IPS DF 4.7 (cell line): ENCODE data around the gene TSR1.
"Not testable (repeated sequence)": the region's sequence is repeated elsewhere in the genome, so short reads cannot be mapped to it uniquely, and the experiment has no call there.

Source experiments
- DNase-seq: peaks from one replicate; pipeline ENCODE4 v3.0.0-alpha.2; 2013; ENCODE audit warnings: low spot score; ENCODE audit errors: extremely low read depth

The TSR1 gene

DNA sequence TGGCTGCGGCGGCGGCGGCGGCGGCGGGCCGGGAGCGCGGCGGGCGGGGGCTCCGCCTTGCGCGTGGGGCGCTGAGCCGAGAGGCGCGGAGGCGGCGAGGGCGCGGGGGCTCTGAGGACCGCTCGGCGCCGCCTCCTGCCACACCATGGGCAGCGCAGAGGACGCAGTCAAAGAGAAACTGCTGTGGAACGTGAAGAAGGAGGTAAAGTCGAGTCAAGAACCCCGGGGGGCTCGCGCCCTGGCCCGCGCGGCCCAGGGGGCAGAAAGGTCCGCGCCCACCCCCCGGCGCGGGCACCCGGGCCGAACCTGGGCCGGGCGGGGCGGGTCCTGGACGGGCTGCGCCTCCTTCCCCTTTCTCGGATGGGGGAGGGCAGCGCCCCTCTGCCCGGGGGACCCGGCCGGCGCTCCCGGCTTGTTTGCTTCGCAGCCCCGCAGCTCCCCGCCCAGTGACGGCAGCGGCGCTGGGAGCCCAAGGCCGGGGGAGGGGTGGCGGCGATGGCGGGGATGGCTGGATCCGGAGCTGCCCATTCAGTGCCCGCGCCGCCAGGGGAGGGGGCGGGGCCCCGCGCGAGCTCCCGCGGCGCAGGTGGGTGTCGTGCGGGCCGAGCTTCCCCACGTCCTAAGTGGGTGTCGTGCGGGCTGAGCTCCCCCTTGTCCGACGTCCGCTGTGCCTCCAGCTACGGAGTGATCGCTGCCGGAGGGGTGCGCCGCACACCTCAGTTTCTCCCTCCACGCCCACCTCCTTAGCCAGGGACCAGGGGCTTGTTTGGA, 1.5 kb upstream of the TSR1 start:
- DNase-seq: no peak

DNA sequence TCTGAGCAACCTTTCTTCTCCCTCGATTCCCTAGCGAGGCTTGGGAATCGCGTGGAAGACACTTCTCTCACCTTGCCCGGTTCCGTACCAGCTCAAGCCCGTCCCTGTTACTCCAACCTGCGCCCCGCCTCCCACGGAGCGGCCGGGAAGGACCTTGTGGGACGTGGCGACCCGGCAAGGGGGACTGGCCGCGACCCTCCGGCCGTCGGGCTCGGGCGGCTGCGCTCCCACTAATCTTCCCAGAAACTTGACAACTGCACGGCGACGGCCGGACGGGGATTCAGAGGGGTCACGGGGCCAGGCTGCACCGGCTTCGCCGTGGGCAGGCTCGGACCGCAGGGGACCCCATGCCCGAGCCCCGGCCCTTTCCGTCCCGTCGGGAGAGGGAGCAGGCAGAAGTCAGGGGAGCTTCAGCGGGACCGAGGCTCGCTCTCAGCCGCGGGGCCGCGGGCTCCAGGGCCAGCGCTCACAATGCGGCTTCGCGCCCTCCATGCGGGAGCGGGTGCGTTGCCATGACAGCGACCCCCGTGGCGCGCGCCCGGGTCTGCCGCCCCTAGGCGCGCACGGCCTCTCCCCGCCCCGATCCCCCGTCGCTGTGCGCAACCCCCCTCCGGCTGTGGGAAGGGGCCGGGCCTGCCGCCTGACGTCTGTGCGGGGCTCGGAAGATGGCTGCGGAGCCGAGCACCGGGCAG, 741 bp upstream of the TSR1 start, which contains the start of gene SGSM2:
SGSM2 (plus strand) TSS at position 650 of the 692 bp plus-strand sequence. CDS start 188 bp downstream, outside the sequence.
- DNase-seq: no peak

DNA sequence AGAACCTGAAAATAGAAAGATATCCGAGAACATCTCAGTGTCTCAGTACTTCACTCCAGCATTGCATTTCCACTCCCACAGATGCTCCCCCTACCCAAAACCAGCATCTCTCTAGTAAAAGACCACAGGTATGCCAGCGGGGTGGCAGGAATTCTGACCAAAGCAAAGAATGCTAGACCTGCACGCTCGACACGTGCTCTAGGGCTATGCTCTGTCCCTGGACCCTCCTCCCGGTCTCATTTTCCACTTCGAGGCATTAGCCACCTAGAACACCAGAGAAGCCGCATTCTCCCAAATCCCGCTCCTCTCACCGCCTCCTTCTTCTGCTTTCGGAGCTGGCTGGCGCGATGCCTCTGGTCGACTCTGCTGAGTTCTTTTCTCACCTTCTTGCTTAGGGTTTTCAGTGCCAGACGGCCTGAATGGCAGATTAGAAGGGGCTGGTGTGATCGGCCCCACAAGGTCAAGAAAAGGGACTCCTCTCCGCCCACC, 487 bp downstream of the TSR1 start:
- DNase-seq: no peak

DNA sequence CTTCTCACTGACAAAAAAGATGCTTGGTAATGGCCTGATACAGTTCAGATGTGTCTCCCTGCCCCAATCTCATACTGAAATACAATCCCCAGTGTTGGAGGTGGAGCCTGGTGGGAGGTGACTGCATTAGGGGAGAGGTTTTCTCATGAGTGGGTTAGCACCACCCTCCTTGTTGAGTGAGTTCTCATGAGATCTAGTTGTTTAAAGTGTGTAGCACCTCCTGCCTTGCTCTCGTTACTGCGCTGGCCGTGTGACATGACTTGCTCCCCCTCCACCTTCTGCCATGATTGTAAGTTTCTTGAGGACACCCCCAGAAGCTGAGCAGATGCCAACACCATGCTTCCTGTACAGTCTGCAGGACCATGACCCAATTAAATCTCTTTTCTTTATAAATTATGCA, 5.0 kb downstream of the TSR1 start:
- DNase-seq: no peak

DNA sequence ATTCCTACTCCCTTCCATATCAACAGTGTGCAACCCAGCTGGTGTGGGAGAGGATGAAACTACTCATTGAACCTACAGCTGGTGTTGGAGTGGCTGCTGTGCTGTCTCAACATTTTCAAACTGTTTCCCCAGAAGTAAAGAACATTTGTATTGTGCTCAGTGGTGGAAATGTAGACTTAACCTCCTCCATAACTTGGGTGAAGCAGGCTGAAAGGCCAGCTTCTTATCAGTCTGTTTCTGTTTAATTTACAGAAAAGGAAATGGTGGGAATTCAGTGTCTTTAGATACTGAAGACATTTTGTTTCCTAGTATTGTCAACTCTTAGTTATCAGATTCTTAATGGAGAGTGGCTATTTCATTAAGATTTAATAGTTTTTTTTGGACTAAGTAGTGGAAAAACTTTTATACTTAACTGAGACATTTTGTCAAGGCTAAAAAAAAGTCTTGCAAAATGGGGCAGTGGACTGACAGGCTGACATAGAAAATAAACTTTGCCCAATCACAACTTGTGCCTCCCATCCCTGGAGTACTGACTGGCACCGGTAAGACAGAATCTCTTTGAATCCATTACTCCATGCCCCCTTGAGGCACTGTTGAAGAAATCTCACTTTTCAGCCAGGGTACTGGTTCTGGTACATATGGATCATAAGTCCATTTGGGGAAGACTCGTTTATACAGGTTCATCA, 12.5 kb downstream of the TSR1 start:
- DNase-seq: no peak

DNA sequence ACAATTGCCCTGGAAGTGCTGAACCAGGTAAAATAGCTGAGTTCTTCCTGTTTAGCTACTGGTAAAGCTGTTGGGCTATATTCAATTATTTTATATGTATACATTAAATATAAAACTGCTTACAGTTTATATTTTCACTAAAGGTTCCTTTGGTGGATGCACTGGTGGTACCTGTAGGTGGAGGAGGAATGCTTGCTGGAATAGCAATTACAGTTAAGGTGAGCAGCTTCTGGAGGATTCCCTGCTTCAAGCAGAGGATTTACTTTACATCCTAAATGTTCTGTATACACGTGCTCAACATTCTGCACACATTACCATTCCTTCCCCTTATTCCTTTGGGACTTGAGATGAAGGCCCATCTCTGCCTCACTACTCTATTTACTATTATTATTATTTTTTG, 14.9 kb downstream of the TSR1 start:
- no peak for DNase-seq

DNA sequence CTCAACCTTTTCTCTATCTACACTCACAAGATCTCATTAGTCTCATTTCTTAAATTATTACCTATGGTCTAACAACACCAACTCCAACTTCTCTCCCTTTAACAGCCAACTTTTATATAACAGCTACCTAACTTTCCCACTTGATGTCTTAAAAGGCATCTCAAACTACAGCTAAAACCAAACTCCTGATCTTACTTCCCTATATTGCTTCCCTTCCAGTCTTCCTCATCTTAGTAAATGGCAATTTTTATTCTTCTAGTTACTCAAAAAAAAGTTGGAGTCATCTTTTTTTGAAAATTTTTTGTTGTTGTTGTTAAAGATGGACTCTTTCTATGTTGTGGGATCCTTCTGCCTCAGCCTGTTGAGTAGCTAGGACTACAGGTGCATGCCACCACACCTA, 17.2 kb downstream of the TSR1 start:
- DNase-seq: no peak

DNA sequence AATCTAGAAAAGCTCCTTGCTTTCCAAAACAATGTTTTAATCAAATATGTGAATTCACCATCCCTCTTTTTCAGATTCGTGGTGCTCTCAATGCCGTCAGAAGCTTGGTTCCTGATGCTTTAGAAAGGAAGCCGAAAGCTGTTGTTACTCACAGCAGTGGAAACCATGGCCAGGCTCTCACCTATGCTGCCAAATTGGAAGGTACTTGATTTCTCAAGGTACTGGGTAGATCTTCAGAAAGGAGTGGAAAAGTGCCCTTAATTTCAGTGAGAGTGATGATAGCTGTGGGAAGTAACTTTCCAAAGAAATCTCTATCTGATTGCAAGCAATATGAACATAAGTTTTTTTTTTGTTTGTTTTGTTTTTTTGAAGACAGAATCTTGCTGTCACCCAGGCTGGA, 18.5 kb downstream of the TSR1 start:
- DNase-seq: no peak

DNA sequence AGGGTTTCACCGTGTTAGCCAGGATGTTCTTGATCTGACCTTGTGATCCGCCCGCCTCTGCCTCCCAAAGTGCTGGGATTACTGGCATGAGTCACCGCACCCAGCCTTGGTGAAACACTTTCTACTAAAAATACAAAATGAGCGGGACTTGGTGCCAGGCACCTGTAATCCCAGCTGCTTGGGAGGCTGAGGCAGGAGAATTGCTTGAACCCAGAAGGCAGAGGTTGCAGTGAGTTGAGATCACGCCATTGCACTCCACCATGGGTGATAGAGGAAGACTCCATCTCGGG, 19.4 kb downstream of the TSR1 start:
- not testable (repeated sequence) for DNase-seq

DNA sequence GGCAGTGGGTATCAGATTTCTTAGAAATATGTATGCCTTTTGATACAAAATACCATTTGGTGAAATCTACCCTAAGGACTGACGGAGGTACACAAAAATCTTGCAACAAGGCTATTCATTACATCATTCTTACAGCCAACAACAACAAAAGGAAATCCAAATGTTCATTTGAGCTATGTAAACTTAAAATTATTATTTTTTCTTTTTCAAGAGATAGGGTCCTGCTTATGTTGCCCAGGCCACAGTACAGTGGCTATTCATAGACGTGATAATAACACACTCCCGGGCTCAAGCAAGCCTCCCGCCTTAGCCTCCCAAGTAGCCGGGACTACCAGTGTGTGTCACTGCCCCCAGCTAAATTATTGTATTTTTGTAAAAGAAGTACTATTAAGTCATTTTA, 23.5 kb downstream of the TSR1 start:
- no peak for DNase-seq

DNA sequence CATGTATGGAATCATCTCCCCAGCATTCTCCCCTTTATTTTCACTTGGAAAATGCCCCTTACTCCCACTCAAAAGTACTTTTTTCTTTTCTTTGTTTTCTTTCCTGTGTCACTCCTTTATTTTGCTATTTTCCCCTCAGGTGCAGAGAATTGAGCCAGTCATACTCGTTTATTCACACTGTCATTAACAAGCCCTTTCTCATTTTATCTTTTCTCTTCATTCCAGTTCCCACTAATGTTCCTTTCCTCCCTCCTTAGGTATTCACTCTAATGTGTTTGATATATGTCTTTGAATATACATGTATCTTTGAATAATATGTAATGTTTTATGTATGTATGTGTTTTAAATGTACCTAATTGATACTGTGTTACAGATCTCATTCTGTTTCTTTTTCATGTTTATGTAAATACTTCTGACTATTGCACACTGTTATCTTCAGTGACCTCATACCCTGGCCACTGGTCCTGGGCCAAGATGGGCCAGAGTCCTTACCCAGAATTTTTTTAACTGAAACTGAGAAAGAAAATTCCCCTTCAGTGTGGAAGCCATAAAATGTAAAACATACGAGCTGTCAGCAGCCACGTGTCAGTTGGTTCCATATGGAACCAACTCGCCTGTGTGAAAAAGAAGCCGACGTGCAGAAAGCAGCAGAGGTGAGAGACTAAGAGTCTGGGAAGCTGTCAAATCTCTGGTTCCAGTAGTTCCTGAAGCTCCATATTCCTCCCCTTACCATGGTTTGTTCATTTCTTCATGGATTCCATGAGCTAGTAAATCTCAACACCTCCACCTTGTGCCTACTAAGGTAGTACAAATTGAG, 26.7 kb downstream of the TSR1 start:
- DNase-seq: no peak

DNA sequence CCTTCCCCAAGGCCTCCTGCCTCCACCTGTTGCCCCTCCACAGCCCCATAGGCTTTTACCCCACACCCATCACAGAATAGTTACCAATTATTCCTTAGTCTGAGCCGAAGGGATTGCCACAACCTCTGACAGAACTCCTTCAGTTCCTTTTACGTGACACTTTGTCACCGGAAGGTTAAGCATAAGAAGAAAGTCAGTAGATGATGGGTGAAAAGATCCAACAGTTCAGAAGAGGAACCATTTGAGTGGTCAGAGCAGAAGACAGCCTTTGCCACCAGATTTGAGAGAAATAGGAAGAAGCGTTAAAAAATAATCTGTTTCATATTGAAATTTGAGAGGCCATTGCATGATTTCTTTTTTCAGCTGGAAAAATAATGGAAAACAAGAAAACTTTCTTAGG, 31.3 kb downstream of the TSR1 start:
- DNase-seq: no peak

DNA sequence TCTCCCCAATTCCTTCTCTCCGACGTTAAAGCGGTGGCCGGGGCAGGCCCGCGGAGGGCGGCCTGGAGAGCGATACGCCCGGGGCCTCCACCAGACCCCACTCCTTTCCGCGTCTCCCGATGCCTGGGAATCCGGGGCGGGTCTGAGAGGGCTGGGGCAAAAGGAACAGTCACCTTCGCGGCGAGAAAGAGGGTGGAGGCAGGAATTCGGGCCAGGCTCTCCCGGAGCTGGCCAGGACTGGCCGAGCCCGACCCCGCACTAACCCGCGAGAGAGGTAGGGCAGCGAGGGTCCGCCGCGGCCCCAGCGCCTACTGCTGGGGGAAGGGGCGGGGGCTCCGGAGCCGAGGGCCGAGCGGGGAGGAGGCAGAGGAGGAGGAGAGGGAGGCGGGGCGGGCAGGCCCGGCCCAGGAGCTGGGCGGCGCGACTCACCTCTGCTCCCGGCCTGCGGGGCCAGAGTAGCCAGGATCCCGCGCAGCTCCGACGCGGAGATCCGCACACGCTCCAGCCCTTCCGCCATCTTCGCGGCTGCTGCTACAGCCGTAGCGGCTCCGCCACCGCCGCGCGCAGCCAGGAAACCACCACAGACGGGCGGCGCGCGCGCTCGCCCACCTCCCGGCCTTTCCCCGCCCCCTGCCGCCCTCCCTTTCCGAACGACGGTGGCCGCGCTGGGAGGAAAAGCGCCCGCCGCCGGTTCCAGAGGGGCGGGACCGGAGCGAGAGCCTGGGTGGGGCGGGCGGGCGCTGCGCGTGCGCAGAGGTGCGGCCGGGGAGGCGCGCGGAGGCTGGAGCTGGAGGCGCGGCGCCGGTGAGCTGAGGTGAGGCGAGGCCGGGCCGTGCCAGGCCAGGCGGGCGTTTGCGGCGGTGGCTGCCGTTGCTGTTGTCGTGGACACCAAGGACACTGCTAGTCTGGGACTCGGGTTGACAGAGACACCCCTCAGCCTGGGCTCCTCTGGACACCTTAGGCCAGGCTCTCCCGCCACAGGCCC, 32.8 kb downstream of the TSR1 start, which contains the start of the genes SMG6 and SRR:
SMG6 (minus strand) TSS at position 582 of the 985 bp plus-strand sequence; CDS start at position 517, 65 bp downstream.
SRR (plus strand) TSS at position 747 of the 985 bp plus-strand sequence. CDS start 11,611 bp downstream, outside the sequence.
- DNase-seq: peak; percentile 19

DNA sequence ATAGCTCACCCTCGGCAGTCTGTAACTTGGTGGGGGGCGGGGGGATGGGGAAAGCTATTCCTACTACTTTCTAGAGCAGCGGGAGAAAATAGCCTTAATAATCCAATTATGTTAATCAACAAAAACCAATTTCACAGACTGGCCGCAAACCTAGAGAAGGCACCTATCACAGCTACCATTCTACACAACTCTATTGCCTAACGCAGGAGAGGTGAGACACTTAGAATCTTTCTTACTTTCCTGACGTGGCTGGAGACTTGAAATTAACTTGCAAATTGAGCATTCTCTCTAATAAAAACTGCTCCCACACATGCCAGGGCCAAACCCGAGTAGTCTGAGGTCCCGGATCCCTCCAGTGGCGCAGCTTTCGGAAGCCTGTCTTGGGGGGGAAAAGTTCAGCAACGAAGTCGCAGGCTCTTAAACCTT, 33.5 kb downstream of the TSR1 start:
- no peak for DNase-seq

DNA sequence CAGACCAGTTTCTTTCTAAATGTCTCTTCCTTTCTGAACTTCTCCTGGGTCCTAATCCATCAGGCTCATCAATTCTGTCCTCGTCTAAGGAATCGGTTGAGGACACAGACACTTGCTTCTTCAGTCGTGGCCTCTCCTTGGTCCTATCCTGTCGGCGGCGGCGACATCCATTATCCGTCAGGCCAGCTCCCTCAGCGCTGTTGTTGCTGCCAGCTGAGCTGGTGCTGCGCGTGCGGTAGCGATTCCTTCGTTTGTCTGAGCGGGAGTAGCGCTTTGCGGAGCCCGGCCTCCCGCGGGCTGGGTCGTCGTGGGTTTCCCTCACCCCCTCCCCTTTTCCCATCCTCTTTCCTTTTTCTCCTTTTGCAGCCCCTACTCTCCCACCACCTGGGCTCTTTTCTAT, 36.5 kb downstream of the TSR1 start:
- DNase-seq: no peak

DNA sequence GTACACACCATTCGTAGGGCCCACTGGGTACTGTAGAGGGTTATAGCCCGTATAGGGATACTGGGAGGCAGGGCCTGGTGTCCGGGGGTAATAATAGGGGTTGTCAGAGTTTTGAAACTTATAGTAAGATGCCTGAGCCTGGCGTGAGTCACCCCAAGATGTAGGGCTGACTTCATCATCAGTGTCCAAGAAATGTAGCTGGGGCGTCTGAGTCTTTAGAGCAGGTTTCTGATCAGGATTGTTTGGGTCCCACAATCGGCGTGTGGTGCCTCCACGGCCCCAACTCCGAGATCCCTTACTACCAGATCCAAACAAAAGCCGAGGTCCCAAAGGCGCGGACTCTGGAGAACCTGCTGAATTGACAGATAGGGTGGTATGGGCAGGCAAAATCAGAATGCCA, 37.1 kb downstream of the TSR1 start:
- DNase-seq: no peak

DNA sequence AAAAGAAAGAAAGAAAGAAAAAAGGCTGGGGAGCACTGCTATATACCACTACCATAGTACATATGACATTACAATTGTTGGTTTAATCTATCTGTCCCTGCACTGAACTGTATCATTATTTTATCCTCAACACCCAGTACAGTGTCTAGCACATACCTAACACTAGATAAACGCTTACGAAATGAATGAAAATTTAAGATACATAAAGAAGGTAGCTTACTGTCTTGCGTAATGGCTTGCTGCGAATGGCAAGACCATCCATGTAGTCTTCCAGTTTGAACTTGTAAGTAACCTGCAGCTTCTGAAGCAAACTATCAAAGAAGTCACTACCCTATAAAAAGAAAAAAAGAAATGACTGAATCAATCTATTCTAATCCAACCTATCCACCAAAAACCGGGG, 39.2 kb downstream of the TSR1 start:
- DNase-seq: no peak

DNA sequence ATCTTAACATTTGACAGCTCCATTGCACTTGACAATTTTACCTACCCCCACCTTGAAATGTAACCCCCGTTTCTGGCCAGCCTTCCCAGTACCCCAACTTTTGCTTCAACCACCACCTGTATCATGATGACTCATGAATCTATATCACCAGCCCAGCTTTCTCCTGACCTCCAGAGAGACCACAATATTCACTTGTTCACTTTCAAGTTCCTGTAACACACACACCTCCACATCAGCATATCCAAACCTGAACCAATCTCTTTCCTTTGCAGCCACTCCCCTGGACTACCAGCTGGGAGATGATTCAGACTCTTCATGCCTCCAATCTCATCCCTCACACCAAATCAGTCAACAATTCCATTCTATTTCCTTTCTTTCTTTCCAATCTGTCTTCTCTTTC, 40.7 kb downstream of the TSR1 start:
- DNase-seq: no peak

DNA sequence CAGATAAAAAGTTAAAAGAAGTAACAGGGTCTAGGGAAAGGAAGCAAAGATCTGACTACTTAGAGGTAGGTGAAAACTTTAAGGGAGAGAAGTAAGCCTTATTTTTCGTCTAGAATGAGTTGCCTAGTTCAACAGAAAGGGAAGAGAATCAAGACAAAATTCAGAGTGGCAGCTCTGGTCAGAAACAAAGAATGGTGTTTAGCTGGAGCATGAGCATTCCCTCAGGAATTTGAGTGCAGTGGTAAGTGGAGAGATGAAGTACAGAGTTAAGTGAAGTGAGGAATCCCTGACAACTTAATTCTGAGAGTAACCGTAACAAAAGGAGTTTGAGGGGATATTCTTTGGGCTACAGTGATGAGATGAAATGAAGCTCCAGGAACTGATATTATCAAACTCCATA, 44.2 kb downstream of the TSR1 start:
- DNase-seq: no peak

DNA sequence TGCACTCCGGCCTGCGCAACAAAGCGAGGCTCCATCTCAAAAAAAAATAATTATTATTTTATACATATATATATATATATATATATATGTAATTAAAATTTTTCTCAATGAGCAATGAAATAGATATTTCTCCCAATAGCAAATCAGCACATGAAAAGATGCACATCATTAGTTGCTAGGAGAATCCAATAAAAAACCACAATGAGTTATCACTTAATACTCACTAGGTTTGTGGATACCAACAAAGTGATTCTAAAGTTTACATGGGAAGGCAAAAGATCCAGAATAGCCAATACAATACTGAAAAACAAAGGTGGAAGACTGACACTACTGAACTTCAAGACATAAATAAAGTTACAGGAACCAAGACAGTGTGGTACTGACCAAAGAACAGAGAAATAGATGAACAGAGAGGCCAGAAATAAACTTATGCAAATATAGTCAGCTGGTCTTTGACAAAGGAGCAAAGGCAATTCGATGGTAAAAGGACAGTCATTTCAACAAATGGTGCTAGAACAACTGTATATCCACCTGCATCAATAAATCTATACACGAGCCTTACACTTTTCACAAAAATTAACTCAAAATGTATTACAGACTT, 46.3 kb downstream of the TSR1 start:
- no peak for DNase-seq
